Duodenal mucosa (tissue), 2 donors: ENCODE data around the gene FBXL7.

ENCODE experiments used
- H3K27ac ChIP-seq: one replicate; pipeline ENCODE4 v1.7.0; 2013; ENCODE audit warnings: low read depth, low read length
- H3K27me3 ChIP-seq, 2 donors: one replicate each; pipeline ENCODE4 v1.7.0; 2013; ENCODE audit warnings: low read length in 2 of 2, control low read depth in 1 of 2; ENCODE audit not compliant: insufficient read depth in 2 of 2, control insufficient read depth in 1 of 2
- H3K36me3 ChIP-seq, 2 donors: one replicate each; pipeline ENCODE4 v1.7.0; 2013; ENCODE audit warnings: low read length in 2 of 2, control low read depth in 1 of 2; ENCODE audit not compliant: insufficient read depth in 2 of 2, control insufficient read depth in 1 of 2
- H3K4me1 ChIP-seq, 2 donors: one replicate each; pipeline ENCODE4 v1.7.0; 2013; ENCODE audit warnings: low read length in 2 of 2, control low read depth in 1 of 2; ENCODE audit not compliant: insufficient read depth in 2 of 2, control insufficient read depth in 1 of 2
- H3K4me3 ChIP-seq, 2 donors: one replicate each; pipeline ENCODE4 v1.7.0; 2013; ENCODE audit warnings: low read length in 2 of 2, low read depth in 1 of 2
- H3K9ac ChIP-seq, 2 donors: one replicate each; pipeline ENCODE4 v1.7.0; 2013; ENCODE audit warnings: low read length in 2 of 2, low read depth in 1 of 2
- H3K9me3 ChIP-seq, 2 donors: one replicate each; pipeline ENCODE4 v1.7.0; 2013; ENCODE audit warnings: low read length in 2 of 2, control low read depth in 1 of 2; ENCODE audit not compliant: control insufficient read depth in 1 of 2

Gene FBXL7

DNA sequence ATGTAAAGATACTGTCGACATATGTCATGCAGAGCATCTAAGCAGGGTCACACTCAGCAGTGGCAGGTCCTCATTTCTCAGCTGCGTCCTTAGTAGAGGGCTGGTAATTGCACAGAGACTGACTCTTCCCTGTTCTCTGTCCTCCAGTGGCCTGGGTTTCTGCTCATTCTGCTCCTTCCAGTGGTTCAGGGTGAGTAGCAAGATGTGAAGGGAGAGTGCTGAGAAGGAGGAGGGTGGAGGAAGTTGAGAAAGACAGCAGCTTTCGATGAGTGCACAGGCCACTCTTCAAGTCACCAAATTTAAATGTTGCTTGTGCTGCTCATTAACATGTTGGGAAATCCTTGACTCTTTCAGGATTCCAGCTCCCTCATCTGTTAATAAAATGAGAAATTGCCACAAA, 203.9 kb downstream of the FBXL7 start:
- H3K36me3 ChIP-seq: no peaks in the 10 kb centered on the region
- no peaks in the 10 kb centered on the region for H3K4me1 ChIP-seq
- H3K9me3 ChIP-seq: peaks cover 0 to 11% of the 10 kb centered on the region in 2 donors
- H3K9ac ChIP-seq: no peak overlapping the region
- no peaks in the 10 kb centered on the region for H3K27me3 ChIP-seq
- H3K27ac ChIP-seq: no peak overlapping the region
- no peak overlapping the region for H3K4me3 ChIP-seq

- Histone ChIP-seq H3K36me3 (no peaks in the 10 kb centered on the region), H3K27me3 (no peaks in the 10 kb centered on the region), H3K9ac (no peak overlapping the region), H3K27ac (no peak overlapping the region), H3K9me3 (peaks cover 0 to 11% of the 10 kb centered on the region in 2 donors), H3K4me3 (no peak overlapping the region), H3K4me1 (no peaks in the 10 kb centered on the region)
Observed at GRCh38 chr5:15704397-15704947, 204.5 kb downstream of the FBXL7 start.

GRCh38 chr5:15707631-15708030, 207.7 kb downstream of the FBXL7 start:
- Histone ChIP-seq H3K27ac (no peak overlapping the region), H3K4me3 (no peak overlapping the region), H3K4me1 (no peaks in the 10 kb centered on the region), H3K9ac (no peak overlapping the region), H3K36me3 (no peaks in the 10 kb centered on the region), H3K9me3 (peaks cover 0 to 11% of the 10 kb centered on the region in 2 donors), H3K27me3 (no peaks in the 10 kb centered on the region)

GRCh38 chr5:15711892-15712291, 211.9 kb downstream of the FBXL7 start:
- Histone ChIP-seq H3K4me3 (no peak overlapping the region), H3K36me3 (no peaks in the 10 kb centered on the region), H3K9ac (no peak overlapping the region), H3K9me3 (peaks cover 0 to 4% of the 10 kb centered on the region in 2 donors), H3K27me3 (no peaks in the 10 kb centered on the region), H3K27ac (no peak overlapping the region), H3K4me1 (no peaks in the 10 kb centered on the region)

- no peak overlapping the region for H3K4me3 ChIP-seq
- H3K9ac ChIP-seq: no peak overlapping the region
- no peaks in the 10 kb centered on the region for H3K27me3 ChIP-seq
- H3K9me3 ChIP-seq: peaks cover 0 to 4% of the 10 kb centered on the region in 2 donors
- H3K36me3 ChIP-seq: no peaks in the 10 kb centered on the region
- no peaks in the 10 kb centered on the region for H3K4me1 ChIP-seq
- H3K27ac ChIP-seq: no peak overlapping the region
Observed at GRCh38 chr5:15715535-15715934, 215.6 kb downstream of the FBXL7 start.

DNA sequence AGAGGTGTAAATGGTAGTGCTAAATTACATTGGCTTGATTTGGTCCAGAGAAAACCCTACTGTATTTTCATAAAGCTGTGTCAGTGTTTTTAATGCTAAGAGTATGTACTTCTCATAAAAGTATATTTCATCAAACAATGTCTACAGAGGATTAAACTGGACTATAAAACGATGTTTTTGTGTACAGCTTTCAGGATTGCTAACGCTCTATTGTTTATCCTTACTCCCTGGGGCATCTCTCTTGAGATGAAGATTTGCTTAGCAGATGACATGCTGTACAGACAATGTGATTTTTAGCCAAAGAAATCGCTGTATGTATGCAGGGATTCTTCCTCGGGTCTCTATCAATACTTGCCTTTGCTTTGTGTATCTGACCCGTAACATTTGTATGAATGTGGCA, 216.0 kb downstream of the FBXL7 start:
- Histone ChIP-seq H3K9ac (no peak overlapping the region), H3K36me3 (no peaks in the 10 kb centered on the region), H3K9me3 (peaks cover 0 to 4% of the 10 kb centered on the region in 2 donors), H3K4me3 (no peak overlapping the region), H3K27me3 (no peaks in the 10 kb centered on the region), H3K4me1 (no peaks in the 10 kb centered on the region), H3K27ac (no peak overlapping the region)

- no peak overlapping the region for H3K4me3 ChIP-seq
- H3K9me3 ChIP-seq: peaks cover 0 to 4% of the 10 kb centered on the region in 2 donors
- H3K36me3 ChIP-seq: no peaks in the 10 kb centered on the region
- H3K27ac ChIP-seq: no peak overlapping the region
- H3K27me3 ChIP-seq: no peaks in the 10 kb centered on the region
- no peak overlapping the region for H3K9ac ChIP-seq
- no peaks in the 10 kb centered on the region for H3K4me1 ChIP-seq
Observed at GRCh38 chr5:15717001-15717400, 217.0 kb downstream of the FBXL7 start.

DNA sequence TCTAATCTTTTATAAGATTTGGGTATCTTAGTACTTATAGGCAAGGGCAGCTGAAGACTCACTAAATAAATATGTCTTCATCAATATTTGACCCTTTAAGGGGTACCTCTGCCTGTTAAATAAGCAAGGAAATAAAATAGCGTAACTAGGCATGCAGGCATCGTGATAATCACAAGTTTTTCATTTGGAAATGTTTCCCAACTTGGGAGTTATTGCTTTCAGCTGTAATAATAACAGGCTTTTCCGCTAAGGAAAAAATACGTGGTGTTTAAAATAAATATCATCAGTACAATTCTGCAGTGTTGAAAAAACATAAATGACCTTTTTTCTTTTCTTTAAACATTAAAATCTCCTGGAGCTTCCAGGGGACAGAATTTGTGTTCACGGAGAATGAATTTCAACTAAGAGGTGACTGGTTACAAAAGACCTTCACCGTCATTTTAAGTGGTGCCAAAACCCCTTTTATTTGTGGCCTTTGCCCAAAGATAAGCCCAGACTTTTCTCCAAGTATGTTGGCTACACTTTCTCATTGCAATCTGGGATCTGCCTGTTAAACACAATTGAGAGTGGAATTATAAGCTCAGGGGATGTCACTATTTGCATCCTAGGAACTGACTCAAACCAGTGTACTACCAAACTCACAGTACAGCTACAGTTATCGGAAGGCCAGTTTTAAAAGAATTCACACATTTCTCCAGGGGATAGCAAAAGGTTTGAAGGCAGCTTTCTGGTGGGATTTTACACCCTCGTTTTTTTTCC, 218.6 kb downstream of the FBXL7 start:
- H3K36me3 ChIP-seq: no peaks in the 10 kb centered on the region
- no peak overlapping the region for H3K9ac ChIP-seq
- H3K27me3 ChIP-seq: no peaks in the 10 kb centered on the region
- H3K4me3 ChIP-seq: no peak overlapping the region
- no peaks in the 10 kb centered on the region for H3K4me1 ChIP-seq
- H3K9me3 ChIP-seq: peaks cover 0 to 4% of the 10 kb centered on the region in 2 donors
- H3K27ac ChIP-seq: no peak overlapping the region

DNA sequence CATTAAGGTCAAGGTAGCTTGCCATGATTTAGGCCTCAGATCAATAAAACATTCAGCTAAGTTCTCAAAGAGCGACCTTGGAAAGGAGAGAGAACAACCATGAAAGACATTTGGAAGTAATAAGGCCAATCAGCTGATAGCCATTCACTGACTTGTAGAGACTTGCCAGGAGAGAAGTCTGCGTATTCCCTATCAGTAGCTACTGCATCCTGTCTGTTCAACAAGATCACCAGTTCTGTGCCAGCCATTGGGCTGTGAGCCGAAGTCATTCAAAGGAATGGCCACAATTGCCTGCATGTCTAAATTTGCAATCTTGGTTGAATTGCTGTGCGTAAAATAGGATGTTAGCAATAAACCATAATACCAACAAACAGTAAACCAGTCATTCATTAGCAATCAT, 219.8 kb downstream of the FBXL7 start:
- no peak overlapping the region for H3K27ac ChIP-seq
- H3K9me3 ChIP-seq: peaks cover 0 to 4% of the 10 kb centered on the region in 2 donors
- H3K4me3 ChIP-seq: no peak overlapping the region
- H3K4me1 ChIP-seq: no peaks in the 10 kb centered on the region
- no peaks in the 10 kb centered on the region for H3K36me3 ChIP-seq
- no peak overlapping the region for H3K9ac ChIP-seq
- H3K27me3 ChIP-seq: no peaks in the 10 kb centered on the region

DNA sequence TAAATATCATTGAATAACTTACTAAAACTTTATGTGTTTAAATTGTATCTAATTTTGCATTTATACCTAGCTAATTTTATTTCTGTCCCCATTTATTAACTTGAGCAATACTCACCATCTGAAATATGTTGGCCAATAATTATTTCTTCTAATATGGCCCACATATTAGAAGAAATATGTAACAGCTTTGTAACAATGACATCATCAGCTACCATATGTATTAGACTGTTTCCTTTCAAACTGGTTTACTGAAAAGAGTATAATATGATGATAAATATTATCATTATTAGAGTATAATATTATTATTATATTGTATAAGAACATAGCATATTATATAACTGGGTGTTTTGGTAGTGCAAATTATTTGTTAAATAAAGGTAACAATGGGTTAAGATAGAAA, 220.5 kb downstream of the FBXL7 start:
- Histone ChIP-seq H3K27ac (no peak overlapping the region), H3K9ac (no peak overlapping the region), H3K4me1 (no peaks in the 10 kb centered on the region), H3K4me3 (no peak overlapping the region), H3K27me3 (no peaks in the 10 kb centered on the region), H3K9me3 (peaks cover 2 to 4% of the 10 kb centered on the region in 2 donors), H3K36me3 (no peaks in the 10 kb centered on the region)
